NCI-H510A treated with DMSO at 0.1 percent for 48 hours (cell line): Measurements from ENCODE around the gene IGLL1.
"Not testable (repeated sequence)": the region's sequence is repeated elsewhere in the genome, so short reads cannot be mapped to it uniquely, and the experiment has no call there.

Experiments used
- DNase-seq: peaks from one replicate; lab custom pipeline; 2025; lab: John Stamatoyannopoulos, UW

The IGLL1 gene

DNA sequence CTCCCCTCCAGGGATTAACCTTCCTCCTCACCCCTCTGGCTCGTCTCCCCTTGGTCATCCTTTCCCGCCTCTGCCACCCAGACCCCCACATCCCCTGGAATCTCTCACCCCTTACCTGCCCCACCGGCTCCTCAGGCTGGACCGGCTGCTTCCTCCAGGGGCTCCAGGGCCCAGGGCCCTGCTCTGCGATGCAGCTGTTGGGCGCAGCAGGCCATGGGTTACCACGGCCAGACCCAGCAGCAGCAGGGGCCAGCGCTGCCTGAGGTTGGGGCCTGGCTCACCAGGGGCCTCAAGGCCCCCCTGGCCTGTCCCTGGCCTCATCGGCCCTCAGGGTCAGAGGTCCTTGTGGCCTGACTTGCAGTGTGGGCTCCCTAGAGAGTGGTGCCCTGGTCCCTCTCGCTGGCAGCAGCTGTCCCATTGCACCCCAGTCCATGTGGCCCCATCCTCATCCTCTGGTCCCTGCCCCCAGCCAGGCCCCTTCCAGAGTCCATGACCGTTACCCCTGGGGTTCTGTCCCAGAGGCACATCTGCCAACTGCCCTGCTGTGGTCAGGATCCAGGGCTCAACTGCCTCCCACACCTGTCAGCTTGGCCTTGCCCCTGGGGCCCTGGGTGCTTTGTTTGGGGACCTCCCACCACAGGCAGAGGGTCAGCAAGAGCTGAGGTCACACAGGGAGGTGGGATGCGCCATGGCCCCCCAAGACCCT is at the start of gene IGLL1:
Gene IGLL1 (minus strand): TSS at position 421 of the 706 bp plus-strand sequence. CDS start 100 bp downstream, at position 321.
- DNase-seq: no peak

DNA sequence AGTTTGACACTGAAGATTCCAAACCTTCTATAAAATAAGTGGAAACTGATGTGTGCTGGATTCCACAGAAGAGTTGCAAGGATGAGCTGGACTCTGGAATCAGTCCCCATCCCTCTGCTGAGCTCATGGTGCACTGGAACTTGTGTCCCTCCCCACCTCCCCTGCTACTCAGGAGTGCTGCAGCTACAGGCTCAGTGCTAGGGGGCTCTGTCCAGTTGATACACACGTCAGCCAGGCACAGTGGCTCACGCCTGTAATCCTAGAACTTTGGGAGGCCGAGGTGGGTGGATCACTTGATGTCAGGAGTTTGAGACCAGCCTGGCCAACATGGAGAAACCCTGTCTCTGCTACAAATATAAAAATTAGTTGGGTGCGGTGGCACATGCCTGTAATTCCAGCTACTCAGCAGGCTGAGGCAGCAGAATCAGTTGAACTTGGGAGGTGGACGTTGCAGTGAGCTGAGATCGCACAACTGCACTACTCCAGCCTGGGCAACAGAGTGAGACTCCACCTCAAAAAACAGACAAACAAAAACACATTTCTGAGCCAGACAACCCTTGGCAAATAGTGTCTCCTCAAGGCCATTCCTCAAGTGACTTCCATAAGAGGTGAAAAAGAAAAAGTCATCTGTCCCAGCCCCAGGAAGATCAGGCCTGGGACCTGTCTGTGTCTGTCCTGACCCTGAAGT is 48.1 kb upstream of the IGLL1 start:
- DNase-seq: not testable (repeated sequence)

DNA sequence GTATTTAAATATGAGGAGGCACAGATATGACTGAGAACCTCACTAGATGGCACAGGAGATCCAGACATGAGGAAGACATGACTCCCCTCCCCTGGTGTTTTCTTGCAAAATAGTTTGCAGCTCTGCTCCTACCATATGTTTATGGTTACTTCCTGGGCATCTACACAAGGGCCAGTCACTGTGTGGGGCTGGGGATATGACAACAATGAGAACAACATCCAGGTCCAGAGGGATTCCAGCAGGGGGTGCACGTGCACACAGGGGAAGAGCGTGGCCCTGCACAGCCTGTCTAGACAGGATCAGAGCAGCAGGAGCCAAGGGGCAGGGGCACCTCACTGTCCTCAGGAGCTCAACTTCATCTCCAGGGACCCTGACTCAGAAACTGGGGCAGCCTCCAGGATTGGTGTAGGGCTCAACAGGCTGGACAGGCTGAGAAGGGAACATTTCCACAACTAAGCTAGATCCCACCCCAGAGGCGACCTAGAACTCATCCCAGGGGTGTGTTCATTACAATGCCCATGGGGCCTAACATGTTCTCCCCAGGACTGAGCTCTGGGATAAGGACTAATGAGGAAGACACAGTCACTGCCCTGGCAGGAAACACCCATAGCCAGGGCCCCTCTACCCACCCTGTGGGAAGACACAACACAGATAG is 47.4 kb upstream of the IGLL1 start:
- not testable (repeated sequence) for DNase-seq

DNA sequence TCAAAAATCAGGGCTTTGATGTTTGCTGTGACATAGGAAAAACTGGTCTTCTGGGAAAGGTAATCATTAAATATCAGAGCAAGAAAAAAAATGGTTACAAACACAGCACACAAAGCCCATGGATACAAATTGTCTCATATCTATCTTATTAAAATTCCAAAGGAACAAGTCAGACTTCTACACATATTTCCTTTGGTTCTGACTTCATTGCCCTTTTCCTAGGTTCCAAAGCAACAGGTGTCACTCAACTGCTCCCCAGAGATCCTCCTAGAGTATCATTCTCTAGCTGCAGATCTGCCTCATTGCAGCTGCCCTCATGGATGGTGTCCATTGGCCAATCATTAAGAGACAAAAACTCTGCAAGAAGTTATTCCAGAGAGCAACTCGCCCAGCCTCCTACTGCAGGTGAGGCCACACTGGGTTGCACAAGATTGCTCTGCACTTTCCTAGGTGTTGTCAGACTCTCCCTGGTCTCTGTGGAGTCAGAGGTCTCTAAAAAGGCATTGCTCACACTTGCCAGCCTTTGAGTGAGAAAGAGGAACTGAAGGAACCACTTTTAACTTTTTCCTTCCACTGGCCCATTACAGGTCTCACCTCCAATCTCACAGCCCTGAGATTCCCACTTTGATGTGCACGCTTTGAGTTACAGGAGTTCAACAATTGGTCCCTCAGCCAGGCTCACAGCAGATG is 46.3 kb upstream of the IGLL1 start:
- DNase-seq: no peak

DNA sequence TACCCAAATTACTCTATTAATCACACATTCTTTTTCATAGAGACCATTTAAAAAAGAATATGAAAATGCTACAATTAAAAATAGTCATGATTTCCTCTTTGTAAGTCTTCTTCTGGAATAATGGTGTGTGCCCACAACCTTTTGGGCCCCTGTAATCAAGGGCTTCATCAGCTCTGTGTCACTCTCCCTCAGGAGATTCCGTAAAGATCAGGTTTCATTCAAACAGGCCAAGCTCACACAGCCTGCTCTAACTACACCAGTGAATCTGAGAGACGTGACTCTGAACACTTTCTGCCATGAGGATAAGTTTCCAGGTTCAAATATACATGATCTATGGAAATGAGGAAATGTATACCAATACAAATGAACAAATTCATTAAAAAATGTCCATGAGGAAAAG is 42.5 kb upstream of the IGLL1 start:
- no peak for DNase-seq

DNA sequence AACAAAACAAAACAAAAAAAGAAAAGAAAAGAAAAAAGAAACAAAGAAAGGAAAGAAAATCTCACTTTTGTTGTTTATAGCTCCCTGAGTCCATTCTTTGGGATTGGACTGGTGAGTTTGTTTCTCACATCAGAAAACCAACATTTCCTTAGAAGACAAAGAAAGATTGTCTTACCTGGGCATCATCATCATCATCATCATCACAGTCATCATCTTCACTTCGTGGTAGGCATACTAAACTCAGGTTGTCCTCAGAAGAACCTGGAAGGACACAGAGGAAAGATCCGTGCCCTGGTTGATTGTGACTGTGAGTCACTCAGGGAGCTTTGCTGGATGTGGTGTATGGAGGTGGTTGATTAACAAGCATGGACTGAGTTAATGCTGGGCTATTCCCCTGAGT is 41.8 kb upstream of the IGLL1 start:
- DNase-seq: not testable (repeated sequence)

DNA sequence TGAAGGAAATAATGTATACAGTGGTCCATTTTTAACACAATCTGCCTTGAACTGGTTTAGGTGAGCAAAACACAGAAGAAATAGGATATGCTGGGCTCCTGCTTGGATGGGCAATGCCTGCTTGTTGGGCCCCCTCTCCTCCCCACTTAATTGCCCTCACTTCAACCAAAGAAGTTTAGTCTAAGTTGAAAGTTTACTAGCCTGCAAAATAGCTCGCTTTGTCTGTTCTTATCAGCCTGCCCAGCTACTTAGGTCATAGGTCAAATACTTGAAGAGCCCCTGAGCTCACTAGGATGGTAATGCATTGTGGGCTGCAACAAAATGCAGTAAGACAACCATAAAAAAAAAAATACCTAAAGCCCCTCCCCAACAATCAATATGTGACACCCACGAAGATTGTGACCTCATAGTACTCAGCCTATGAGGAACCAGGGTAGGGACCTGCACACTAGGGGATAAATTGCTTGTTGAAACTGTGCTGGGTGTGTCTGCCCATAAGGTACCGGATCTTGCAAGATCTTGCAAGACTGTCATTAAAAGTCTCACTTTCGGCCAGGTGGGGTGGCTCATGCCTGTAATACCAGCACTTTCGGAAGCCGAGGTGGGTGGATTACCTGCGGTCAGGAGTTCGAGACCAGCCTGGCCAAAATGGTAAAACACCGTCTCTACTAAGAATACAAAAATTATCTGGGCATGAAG is 41.1 kb upstream of the IGLL1 start:
- no peak for DNase-seq

DNA sequence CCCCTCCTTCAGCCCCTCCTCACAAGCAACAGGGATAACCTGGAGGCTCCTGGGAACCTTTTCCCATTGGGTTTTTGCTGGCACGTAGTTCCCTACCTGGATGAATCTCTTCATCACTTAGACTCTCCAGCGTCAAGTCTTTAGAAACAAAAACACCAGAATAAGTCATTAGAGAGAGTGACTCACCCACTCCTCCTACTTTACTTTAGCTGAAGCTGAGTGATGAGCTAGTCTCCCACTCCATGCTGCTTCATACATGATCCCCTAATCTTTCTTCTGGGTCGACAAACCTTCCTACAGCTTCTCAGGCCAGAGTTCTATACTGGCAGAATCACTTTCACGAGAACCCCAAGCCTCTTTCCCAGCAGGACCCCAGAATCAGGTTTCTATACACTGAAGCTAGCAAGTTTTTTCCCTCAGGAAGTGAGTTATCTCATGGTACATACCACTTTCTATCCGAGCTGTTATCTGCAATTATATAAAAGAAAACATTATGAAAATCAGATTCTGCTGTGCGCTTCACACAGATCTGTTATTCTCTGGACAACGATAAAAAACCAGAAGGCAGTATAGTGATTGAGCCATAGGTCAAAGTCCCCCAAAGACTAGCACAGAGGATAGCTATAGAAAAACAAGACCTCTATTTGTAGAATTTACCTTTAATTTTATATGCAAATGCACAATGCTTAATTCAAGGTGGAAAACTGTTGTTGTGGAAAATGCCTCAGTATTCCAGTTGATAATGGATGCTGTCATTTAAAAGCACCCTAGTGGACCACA is 33.3 kb upstream of the IGLL1 start:
- no peak for DNase-seq

DNA sequence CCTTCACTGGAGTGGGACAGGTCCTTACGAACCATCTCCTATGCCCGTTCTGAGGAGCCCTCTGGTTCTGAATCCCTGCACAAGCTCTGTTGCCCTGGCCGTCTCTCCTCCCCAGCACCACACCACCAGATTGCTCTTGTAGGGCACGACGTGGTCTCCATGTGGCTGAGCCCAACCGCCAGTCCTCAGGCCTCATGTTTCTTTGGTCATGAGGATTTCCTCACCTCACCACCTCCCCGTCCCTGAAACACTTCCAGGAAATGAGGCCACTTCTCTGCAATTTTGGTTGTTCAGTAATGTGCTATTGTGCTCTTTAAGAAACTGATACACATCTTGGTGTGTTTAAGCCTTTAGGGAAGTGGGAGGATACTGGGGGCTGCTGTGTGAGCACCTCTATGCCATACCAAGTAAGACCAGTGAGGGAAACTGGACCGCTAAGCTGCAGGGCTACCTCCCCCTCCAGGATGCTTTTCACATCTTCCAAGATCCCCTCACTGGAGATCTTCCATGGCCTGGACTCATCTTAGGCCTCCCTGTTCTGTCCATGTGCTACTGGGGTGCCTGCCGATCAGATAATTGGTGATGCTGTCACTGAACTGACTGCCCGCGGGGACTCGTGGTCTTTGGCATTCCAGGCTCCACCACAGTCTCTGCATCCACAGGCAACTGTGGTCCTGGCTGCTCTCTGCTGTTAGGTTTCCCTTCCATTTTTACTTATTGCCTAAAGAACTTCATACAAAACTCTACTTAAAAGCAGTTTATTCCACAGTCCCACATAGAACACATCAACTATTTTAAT is 30.1 kb upstream of the IGLL1 start:
- DNase-seq: no peak

DNA sequence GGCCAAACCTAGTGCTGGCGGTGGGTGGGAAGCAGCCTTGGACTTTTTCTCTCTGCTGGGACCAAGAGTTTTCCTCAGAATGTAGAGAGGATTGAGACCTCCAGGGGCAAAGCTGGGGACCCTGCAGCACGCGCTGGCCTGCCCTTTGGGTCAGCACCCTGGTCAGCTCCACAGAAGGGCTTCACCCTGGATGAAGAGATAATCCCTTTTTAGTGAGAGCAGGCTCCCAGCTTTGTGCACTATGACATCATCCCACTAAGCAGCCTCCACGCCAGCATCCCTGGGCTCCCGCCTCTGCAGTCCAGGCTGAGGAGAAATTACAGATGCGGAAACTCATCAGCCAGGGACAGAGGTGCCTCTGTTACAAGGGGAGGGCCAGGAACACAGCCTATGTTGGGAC is 28.5 kb upstream of the IGLL1 start:
- DNase-seq: no peak

DNA sequence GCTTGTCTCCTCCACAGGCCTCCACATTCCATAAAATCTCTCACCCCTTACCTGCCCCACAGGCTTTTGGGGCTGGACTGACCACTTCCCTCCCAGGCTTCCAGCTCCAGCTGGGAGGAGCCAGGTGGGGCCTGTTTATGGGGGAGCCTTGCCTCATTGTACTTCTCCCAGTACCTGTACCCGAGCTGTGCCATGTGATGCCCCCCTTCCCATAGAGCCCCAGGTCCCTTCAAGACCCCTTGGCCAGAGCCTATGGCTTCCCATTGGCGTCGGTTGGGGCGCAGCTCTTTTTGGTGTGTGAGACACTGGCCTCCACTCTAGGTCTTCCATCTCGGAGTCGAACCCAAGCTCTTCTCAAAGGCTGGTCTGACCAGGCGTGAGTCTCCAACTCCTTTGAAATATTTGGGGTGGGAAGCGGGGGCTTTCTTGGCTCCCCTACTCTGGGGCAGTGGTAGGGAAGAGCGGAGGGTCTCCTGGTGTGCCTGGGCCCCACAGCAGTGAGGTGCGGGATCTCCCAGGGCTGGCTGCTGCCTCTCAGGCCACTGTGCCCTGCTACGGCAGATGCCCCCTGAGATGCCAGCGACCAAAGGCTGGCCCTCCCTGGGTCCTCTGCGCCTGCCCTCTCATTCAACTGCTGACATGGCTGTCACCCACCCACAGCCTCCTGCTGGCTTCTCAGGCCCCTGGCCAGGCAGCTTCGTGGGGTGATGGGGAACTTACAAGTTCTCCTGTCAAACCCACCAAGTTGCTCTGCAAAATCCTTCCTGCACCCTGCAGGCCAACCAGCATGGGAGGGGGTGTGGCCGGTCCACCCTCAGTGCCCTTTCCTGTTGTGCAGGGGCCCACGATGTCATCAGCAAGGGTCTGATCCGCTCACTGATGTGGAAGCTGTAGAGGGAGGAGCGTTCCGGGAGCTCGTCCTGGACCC is 26.4 kb upstream of the IGLL1 start:
- DNase-seq: no peak

DNA sequence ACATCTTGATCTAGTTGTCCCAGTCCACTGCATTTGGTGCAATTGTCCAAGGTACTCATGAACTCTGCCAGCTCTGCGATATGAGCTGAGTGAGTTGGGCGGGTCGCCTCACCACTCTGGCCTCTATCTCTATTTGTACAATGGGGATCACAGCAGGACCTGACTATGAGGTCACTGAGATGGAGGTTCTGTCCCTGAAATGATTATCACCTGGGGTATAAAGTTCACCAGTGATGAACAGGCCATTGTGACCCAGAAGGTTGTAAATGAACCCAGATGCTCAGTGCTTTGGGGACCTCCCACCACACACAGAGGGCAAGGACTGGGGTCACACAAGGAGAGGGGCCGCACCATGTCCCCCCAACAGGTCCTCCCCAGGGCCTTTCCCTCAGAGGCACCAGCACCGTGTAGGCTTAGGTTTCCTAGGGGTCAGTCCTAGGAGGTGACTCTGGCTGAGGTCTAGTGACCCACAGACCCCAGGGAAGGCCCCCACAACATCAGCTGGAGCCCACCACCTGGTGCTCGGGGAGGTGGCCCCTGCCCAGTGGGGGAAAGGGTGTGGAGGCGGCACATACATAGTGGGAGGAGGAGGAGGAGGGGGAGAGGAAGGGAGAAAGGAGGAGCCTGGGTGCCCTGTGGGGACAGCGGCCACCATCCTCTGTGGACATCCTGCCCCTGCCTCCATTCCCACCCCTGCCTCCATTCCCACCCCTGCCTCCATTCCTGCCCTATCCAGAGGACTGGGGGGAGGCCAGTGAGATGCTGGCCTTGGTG is 25.0 kb upstream of the IGLL1 start:
- DNase-seq: no peak

DNA sequence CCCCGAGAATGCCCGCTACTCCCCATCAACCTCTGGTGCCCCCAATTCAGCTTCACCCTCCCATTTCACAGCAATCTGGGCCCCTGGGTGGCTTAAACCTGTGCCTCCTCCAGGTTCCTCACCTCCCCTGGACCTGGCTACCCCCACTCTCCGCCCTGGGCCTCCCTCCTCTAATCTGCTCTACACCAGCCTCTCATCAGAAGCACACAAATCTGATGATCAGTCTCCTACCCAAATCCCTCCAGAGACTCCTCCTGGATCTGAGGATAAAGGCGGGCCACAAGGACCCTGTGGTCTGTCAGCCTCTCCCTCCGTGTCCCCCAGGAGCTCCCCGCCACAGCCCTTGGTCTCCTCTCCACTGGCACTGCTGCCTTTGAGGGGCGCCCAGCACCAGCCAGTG is 23.2 kb upstream of the IGLL1 start:
- no peak for DNase-seq

DNA sequence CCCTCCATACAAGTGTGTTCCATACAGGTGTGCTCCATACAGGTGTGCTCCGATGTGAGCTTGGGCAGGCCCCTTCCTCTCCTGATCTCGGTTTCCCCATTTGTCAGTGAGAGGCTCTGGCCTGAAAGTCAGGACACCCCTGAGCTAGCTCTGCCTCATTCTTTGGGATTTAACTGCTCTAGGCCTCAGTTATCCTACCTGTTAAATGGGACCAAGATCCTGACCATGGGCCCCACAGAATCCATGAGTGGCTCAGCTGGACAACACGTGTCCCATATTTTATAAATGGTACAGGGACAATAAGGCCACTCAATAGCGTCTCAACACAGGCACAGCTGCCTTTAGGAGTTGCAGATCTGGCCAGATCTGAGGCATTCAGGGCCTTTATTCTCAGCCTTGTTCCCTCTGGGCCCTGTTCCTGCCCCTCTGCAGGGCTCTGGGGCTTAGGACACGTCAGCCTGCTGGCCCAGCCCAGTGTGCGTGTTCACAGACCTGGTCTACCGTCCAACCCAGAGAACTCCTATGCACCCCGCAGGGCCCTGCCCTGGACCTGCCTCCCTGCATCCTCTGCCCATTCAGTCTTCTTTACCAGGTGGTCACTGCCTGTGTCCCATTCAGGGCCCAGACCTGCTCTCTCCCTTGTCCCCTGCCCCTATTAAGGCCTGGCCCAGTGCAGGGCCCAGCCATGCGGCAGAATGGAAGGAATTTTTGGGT is 18.9 kb upstream of the IGLL1 start:
- no peak for DNase-seq

DNA sequence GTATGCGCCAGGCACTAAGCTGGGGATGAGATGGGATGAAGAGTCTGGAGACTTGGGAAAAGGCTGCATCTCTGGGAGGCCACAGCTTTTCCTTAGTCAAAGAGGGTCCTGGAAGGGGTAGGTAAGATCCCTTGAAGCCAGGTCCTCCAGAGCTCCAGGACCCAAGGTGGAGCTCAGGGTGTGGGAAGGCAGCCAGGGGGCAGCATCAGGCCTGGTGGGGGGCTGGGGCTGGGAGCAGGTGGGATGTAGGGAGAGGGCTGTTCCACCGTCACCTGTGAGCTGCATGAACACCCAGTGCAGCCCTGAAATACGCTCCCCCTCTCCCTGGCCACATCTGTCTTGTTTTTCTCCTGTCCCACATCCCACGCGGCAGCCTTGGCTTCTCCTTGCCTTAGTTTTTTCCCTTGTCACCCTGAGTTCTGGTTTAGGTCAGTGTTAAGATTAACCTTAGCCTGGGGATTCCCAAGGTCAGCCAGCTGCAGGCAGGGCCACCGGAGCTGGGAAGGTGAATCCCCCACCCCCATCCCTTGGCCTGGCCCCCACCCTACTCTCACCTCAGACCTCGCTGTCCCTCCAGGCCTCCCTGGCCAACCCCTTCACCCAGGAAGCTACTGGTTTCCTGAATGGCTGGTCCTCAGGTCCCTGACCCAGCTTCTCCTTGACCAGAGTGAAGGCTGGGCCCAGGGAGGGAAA is 17.6 kb upstream of the IGLL1 start:
- not testable (repeated sequence) for DNase-seq

DNA sequence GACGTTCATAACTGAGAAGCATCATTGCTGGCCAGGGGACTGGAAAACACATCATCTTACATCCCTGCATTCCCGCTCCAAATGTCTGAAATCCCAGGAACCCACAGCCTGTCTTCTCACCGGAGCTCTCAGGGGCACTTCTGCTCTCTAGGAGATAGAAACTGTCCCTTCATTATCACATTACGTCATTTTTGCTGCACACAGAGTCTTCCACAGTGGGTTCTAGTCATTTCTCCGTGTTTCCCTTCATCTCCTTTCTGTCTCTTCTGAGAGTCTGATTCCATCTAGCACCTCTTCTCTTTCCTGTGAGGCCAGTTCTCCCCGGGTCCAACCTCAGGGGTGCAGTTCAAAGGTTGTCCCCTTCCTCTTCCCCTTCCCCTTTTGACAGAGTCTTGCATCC is 15.8 kb upstream of the IGLL1 start:
- DNase-seq: not testable (repeated sequence)

DNA sequence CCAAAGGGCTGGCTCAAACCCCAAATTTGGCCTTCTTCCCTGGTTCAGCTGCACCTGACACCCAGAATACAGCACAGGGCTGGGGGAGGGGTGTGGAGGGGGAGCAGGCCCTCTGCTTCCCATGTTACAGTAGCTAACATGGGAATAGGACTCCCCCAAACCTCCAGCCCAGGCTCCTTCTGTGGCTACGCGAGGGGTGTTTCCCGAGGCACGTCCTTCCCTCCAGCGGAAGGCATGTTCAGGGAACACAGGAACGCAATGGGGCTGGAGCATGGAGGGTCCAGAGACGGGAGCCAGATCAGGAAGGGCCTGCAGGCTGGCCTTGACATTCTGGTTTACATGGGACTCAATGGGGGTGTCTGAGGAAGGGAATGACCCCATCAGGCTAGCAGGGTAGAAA is 11.8 kb upstream of the IGLL1 start:
- no peak for DNase-seq
